ENCODE data around the gene DDX51.
"Not testable (repeated sequence)": the region's sequence is repeated elsewhere in the genome, so short reads cannot be mapped to it uniquely, and the experiment has no call there.

Gene DDX51

GRCh38 chr12:132109741-132110140 lies 34.4 kb downstream of the DDX51 start:
- no peak for DNase-seq
- intact Hi-C loops (cut with DNase I), result no loop called here

- intact Hi-C loops (cut with DNase I), result no loop called here
- peak in 1 of 42 donors; percentile 34 for DNase-seq
Observed at GRCh38 chr12:132108211-132108832, 35.8 kb downstream of the DDX51 start.

DNA sequence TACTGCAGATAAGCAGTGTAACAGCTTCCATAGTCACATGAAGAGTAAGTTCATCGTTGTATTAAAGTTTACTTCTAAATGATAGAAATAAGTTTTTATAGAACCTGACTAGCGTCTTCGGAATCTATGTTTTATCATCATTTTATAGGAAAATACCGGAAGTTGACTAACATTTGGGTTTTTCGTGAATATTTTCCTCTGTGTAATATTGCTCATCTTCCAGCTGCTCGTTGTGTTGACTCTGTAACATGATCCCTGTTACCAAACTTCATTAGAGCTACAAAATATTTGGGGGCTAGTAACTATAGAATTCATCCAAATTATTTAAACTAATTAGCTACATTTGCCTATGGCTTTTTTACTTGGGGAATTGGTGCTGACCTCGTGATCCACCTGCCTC lies 37.2 kb downstream of the DDX51 start:
- intact Hi-C loops (cut with DNase I), result no loop called here
- DNase-seq, result no peak

GRCh38 chr12:132105467-132105866 lies 38.7 kb downstream of the DDX51 start:
- intact Hi-C loops (cut with DNase I), result no loop called here

GRCh38 chr12:132103542-132104308 lies 40.4 kb downstream of the DDX51 start:
- intact Hi-C loops (cut with DNase I), result no loop called here
- DNase-seq, result peak in 9 of 42 donors; percentile 6 to 59 (median 31)

More at GRCh38 chr12:132105467-132105866, 38.7 kb downstream of the DDX51 start:
- DNase-seq, result peak in 1 of 42 donors; percentile 21

DNA sequence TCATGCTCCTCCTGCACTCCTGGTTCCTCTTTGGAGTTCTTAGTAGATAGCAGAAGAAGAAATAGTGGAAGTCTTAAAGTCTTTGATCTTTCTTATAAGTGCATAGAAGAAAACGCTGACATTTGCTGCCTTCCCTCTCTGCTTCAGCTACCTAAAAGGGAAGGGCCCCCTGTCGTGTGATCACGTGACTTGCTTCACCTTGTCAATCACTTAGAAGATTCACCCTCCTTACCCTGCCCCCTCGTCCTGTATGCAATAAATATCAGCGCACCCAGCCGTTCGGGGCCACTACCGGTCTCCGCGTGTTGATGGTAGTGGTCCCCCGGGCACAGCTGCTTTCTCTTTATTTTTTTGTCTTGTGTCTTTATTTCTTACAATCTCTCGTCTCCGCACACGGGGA lies 41.0 kb downstream of the DDX51 start:
- intact Hi-C loops (cut with DNase I), result not testable (repeated sequence)

DNA sequence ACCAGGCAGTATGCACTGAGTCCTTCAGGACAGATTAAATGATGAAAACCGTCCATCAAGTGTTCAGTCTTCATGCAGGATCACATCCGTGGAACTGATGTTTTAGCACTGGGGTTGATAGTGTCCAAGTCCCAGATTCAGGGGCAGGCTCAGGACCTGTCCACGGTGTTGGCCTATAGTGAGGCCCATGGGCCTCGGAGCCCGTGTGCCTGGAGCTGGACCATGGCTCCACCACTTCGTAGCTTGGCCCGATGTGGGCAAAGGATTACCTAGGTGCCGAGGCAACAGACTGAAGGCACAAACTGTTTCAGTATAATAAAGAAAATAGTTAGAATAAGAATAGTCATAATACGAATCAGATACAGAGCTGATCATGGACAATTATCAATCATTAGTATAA lies 41.8 kb downstream of the DDX51 start:
- intact Hi-C loops (cut with DNase I), result no loop called here
- no peak for DNase-seq

More for the DNA sequence above, 41.0 kb downstream of the DDX51 start:
- peak in 5 of 42 donors; percentile 10 to 34 (median 22) for DNase-seq

DNA sequence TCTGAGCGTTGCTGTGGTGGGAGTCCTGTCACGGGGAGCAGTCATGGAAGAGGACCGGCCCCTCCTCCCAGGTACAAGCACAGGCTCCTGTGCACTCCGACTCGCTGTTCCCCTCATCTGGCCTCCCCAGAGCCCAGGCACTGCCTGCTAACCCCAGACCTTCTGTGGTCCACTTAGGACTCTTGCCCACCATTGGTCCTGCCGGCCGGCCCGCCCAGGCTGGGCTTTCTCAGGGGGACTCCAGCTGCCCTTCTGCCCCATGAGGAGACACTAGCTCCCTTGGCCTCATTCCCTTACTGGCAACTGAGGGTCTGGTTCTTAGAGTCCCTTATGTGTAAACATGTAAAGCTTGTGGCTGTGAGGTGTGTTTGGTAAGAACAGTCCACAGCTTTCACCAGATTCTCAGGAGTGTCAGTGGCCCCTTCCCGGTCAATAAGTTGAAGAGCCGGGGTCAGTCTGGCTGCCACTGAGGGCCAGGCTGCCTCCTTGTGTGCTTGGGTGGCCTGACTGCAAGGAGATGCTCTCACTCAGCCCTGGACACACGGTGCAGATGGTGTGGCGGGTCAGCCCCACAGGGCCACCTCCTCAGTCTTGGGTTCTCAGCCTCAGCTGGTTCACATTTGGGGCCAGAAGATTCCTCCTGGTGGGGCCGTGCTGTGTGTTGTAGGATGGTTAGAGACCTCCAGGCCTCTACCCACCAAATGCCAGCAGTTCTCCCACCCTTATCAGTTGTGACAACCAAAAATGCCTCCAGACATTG lies 43.6 kb downstream of the DDX51 start:
- no peak for DNase-seq
- intact Hi-C loops (cut with DNase I), result no loop called here

DNA sequence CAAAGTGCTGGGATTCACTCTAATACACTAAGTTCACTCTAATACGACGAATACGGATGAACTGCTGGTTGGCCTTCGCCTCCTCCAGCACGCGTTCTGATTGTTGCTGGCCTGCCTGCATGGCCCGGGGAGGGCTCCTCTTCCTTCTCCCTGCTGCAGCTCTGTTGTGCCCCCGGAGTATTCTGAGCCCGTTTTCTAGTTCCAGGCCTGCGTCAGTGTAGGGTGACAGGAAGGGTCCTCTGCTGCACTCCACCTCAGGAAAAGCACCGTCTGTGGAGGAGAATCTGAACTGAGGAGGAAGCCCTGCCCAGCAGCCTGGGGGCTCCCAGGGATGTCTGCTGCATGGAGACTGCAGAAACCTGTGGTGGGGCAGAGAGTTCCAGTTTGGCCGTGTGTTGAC lies 44.4 kb downstream of the DDX51 start:
- DNase-seq, result no peak
- intact Hi-C loops (cut with DNase I), result no loop called here

DNA sequence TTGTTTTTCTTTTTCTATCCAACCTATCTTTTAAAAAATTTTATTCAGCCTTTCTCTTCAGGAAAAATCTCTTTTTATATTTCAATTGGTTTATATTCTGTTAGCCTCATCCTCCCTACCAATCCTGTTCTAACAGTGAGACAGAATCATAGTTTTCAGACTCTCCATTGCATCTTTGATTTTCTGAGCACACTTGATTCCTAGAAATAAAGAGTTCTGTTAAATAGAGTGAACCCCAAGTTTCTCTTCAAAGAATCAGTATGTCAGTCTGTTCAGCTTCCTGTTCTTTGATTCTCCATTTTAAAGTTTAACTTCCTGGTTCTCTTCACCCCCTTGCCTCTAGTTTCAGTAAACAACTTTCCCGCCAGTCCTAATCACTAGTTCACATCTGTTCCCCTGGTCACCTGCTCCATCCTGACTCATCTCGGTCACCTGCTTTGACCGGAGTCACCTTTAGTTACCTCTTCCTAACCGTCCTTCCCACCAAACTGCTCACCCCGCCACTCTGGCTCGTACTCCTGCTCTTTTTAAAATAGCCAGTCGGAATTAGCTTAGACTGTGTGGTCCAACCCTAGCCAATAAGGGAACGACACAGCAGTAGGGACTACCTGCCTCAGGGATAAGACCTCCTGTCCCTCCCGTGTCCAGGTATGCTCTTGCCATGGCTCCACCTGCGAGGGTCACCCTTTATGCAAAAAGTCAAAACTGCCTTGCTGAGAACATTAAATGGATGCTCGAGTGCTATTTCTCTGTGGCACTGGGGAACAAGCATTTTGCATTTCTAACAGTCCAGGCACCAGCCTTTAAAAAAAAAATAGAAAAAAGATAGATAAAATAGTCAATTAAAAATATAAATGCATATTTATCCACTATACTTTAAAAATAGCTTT lies 48.4 kb downstream of the DDX51 start:
- DNase-seq, result no peak

DNA sequence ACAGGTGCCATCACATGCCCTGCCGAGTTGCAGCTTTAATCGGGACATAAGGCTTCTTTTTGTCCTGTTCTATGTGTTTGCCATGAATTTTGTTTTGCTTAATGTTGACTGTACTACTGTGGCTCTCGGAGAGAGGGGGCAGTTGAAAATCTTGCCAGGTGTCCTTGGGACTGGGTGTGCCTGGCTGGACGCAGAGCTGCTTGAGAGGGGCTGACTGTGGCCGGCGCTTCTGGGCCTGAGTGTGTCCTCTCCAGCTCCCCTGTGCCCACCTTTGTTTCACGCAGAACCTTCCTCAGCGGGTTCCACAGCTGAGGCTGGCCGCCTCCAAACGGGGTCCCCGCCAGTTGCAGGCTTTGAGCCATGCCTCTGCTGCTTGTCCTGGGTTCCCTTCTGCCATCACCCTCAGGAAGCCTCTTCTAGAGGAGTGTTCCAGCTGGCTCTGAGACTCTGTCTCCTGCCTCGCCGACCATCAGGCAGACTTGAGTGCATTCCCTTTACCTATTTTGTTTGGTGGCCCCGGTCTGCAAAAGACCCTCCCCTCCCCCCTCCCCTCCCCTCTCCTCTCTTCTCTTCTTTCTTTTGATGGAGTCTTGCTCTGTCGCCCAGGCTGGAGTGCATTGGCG lies 49.7 kb downstream of the DDX51 start:
- intact Hi-C loops (cut with DNase I), result no loop called here
- DNase-seq, result peak in 1 of 42 donors; percentile 17

More for the DNA sequence above, 48.4 kb downstream of the DDX51 start:
- intact Hi-C loops (cut with DNase I), result no loop called here

DNA sequence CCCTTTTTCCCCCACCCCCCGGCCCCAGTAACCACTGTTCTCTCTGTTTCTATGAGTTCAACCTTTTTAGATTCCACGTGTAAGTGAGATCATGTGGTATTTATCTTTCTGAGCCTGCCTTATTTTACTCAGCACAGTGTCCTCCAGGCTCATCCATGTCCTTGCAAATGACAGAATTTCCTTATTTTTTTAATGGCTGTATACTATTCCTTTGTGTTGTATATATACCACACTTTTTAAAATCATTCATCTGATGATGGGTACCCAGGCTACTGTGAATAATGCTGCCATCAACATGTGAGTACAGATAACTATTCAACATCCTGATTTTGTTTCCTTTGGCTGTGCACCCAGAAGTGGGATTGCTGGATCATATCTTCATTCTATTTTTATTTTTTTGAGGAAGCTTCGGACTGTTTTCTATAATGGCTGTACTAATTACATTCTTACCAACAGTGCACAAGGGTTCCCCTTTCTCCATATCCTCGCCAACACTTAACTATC lies 54.7 kb downstream of the DDX51 start:
- intact Hi-C loops (cut with DNase I), result no loop called here
- DNase-seq, result no peak

Data from head of caudate nucleus (tissue), 42 donors.